Measurements from ENCODE around the gene SLC18A3.

DNA sequence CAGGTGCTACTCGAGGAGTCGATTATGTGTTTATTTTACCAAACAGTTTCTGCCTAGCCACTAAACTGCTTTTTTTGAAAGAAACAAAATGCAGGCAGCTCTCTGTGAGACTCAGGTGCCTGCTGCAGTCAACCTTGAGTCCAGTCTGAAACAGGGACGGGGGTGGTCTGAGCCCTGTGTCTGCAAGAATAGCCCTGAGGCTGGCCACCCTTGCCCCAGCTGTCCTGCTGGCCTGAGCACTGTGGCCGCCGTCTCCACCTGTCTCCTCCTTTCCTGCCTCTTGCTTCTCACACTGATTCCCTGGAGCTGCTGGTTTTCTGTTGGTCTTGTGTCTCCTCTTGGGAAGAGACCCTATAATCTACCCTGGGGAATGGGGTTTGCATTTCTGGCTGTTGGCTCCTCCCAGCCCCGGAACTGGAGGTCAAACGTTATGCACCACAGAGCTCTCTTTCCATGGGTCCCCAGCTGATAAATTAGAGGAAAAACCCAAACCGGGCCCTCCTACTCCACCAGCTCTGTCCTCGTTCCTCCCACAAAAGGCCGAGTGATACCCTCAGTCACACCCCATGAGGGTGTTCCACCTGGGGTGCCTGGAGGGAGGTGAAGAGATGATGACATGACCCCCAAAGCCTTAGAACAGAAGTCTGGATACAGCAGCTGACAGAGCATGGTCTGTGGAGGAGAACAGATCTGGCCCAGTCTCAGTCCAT, 15.0 kb upstream of the SLC18A3 start:
- TF ChIP-seq POLR2A (IDR thresholded peaks at IDR 0.05; ENCODE audit: low read length), result no peak
- TF ChIP-seq GATA1 (IDR thresholded peaks at IDR 0.05; ENCODE audit: low read depth, low read length), result no peak
